Mesothelial cell of epicardium (in vitro differentiated cells): ENCODE measurements around the gene AFF3. TPM values are rescaled to one million over a fixed set of nuclear protein-coding genes. Genes with fewer than 3 reads are reported as not detected.

Experiments used
- DNase-seq, 2 experiments: peaks; one replicate each; pipeline ENCODE4 v3.0.0; 2021; ENCODE audit warnings: low spot score in 2 of 2; ENCODE audit not compliant: unreplicated experiment in 2 of 2
- H3K27ac Mint-ChIP-seq: 2 replicates; pipeline ENCODE4 v1.8.0; 2021; ENCODE audit warnings: mixed read lengths
- H3K27me3 Mint-ChIP-seq: 2 replicates; pipeline ENCODE4 v1.8.0; 2021; ENCODE audit warnings: low read depth, mixed read lengths
- H3K36me3 Mint-ChIP-seq: 2 replicates; pipeline ENCODE4 v1.8.0; 2021; ENCODE audit warnings: mixed read lengths
- H3K4me1 Mint-ChIP-seq: 2 replicates; pipeline ENCODE4 v1.8.0; 2021; ENCODE audit warnings: mixed read lengths
- H3K4me3 Mint-ChIP-seq: 2 replicates; pipeline ENCODE4 v1.8.0; 2021; ENCODE audit warnings: mild to moderate bottlenecking, moderate library complexity, mixed read lengths
- H3K9me3 Mint-ChIP-seq: 2 replicates; pipeline ENCODE4 v1.8.0; 2021; ENCODE audit warnings: mixed read lengths
- total RNA-seq: library from RNA; stranded (reverse); gene quantifications from 3 replicates; pipeline ENCODE4 v1.2.1, GENCODE V29; 2021
- TF ChIP-seq, protein P1 (sequence below): fragments of 200-600 bp; sonication (generic); IDR thresholded peaks from one replicate; pipeline ENCODE4 v1.5.0; 2021; ENCODE audit warnings: antibody characterized with exemption; ENCODE audit not compliant: unreplicated experiment

AFF3 gene
- total RNA-seq, 1 donor from 2014 or later: 14.4 TPM

DNA sequence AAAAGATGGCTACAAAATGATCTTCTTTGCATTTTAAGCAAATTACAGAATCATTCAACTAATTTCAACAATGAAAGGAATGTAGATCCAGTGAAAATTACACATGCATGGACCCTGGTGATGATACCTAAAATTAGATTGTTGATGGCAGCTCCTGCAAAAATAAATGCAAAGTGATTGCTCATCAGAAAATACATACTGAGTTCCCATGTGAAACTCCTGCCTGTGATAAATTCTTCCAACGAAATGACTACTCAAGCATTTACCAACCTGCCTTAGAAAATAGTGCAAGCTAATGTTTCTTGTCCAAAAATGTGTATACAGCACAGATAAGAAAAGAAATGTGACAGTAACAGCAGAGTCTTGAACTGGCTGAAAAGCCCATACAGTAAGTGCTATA, 352.5 kb downstream of the AFF3 start:
- peaks cover 3% of the 10 kb centered on the region for H3K4me1 Mint-ChIP-seq
- H3K4me3 Mint-ChIP-seq: no peak overlapping the region
- no peaks in the 10 kb centered on the region for H3K36me3 Mint-ChIP-seq
- H3K27me3 Mint-ChIP-seq: no peaks in the 10 kb centered on the region
- H3K27ac Mint-ChIP-seq: peak overlapping the region; percentile 25
- TF ChIP-seq, protein P1, sequence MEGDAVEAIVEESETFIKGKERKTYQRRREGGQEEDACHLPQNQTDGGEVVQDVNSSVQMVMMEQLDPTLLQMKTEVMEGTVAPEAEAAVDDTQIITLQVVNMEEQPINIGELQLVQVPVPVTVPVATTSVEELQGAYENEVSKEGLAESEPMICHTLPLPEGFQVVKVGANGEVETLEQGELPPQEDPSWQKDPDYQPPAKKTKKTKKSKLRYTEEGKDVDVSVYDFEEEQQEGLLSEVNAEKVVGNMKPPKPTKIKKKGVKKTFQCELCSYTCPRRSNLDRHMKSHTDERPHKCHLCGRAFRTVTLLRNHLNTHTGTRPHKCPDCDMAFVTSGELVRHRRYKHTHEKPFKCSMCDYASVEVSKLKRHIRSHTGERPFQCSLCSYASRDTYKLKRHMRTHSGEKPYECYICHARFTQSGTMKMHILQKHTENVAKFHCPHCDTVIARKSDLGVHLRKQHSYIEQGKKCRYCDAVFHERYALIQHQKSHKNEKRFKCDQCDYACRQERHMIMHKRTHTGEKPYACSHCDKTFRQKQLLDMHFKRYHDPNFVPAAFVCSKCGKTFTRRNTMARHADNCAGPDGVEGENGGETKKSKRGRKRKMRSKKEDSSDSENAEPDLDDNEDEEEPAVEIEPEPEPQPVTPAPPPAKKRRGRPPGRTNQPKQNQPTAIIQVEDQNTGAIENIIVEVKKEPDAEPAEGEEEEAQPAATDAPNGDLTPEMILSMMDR: no peak
- DNase-seq: no peak
- H3K9me3 Mint-ChIP-seq: peaks cover 4% of the 10 kb centered on the region

DNA sequence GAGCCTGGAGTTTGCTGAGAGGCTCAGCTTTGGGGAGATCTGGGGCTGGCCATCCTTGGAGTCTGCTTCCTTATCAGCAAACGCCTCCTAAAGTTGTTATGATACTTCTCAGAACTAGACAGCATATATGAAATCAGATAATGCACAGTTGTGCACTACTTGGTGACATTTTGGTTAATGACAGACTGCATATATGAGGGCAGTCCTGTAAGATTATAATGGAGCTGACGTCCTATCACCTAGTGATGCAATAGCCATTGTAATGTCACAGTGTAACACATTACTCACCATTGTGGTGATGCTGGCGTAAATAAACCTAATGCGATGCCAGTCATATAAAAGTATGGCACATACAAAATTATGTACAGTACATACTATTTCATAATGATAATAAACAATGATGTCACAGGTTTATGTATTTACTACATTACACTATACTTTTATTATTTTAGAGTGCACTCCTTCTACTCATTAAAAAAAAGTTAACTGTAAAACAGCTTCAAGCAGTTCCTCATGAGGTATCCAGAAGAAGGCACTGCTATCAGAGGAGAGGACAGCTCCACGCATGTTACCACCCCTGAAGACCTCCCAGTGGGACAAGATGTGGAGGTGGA, 354.5 kb downstream of the AFF3 start:
- Mint-ChIP-seq H3K9me3 (no peaks in the 10 kb centered on the region), H3K4me3 (no peak overlapping the region), H3K36me3 (no peaks in the 10 kb centered on the region), H3K27ac (no peak overlapping the region), H3K4me1 (peaks cover 3% of the 10 kb centered on the region), H3K27me3 (no peaks in the 10 kb centered on the region)
- TF ChIP-seq, protein P1: no peak
- DNase-seq: no peak

DNA sequence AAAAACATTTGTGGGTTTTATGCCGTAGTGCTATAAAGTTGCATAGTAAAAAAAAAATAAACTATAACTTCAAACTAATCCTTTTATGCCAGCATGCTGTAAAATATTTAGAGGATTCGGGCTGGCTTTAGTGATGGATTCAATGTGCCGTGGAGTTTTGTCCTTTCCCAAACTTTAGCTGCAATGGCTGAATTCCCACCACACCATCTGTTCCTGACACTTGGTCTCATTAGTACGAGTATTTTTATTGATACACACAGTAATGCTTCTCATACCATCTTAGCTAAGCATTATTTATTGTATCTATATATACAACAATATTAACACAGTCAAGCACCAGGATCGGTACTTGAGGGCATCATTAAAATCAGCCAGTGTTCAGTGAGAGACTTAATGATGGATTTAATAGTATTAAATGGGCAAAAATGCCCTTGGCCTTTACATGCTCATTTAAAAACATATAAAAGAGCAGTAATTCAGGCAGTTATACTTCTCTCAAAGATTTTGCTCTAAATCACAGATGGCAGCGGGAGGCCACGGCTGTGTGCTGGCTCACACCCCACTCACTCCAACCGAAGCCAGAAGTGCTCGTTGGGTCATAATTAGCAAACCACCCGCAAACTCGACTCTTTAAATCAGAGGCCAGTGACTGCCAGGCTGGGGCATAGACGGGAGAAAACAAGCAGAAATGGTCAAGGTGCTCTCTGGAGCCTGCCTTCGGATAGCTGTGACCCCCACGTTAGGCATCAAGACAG, 355.6 kb downstream of the AFF3 start:
- no peak for DNase-seq
- Mint-ChIP-seq H3K27ac (no peak overlapping the region), H3K36me3 (no peaks in the 10 kb centered on the region), H3K4me3 (no peak overlapping the region), H3K9me3 (no peaks in the 10 kb centered on the region), H3K4me1 (peaks cover 3% of the 10 kb centered on the region), H3K27me3 (no peaks in the 10 kb centered on the region)
- TF ChIP-seq, protein P1: no peak

DNA sequence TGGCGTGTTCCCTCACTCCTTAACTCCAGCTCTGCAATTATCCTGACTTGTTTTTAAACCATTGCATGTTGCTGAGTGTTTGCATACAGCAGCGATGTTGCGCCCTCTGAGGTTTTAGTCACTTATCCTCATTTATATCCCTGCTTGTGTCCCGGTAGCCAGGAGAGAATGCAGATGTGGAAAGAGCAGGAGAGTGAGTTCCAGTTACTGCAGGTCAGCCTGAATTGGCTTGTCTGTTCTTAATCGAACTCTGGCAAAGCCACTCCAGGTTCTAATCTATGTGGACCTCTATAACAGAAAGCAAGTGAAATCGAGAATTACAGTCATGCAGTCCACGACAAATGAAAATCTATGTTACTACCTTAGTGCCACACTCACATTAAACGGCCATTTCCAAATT, 357.4 kb downstream of the AFF3 start:
- Mint-ChIP-seq H3K4me1 (peaks cover 2% of the 10 kb centered on the region), H3K4me3 (no peak overlapping the region), H3K27me3 (no peaks in the 10 kb centered on the region), H3K36me3 (no peaks in the 10 kb centered on the region), H3K27ac (no peak overlapping the region), H3K9me3 (peaks cover 8% of the 10 kb centered on the region)
- no peak for DNase-seq
- TF ChIP-seq, protein P1: no peak

DNA sequence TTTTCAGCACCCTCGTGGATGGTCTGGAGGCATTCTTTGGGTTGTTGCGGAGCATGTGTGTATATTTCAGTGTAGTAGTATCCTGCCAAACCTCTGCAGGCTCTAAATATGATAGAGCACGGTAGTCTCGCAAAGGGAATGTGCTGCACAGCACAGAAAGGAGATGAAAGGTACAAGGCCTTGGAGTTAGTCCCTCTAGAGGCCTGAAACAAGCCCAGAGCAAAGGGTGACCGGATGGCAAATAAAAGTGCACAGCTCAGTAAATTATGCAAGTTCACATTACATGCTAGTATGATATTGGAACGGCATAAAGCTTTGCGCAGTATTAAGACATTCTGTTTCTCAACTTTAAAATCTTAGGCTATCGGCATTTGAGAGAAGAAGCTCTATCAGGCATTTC, 358.1 kb downstream of the AFF3 start:
- H3K27ac Mint-ChIP-seq: no peak overlapping the region
- no peak overlapping the region for H3K4me3 Mint-ChIP-seq
- no peaks in the 10 kb centered on the region for H3K4me1 Mint-ChIP-seq
- H3K9me3 Mint-ChIP-seq: peaks cover 14% of the 10 kb centered on the region
- no peaks in the 10 kb centered on the region for H3K36me3 Mint-ChIP-seq
- DNase-seq: no peak
- TF ChIP-seq, protein P1: no peak
- no peaks in the 10 kb centered on the region for H3K27me3 Mint-ChIP-seq
